ENCODE measurements around the gene LRMDA.

LRMDA gene

GRCh38 chr10:76436981-76437380, 1005.6 kb downstream of the LRMDA start:
- no peak for DNase-seq

- no peak for DNase-seq
Observed at GRCh38 chr10:76440426-76440825, 1009.0 kb downstream of the LRMDA start.

GRCh38 chr10:76442113-76442512, 1010.7 kb downstream of the LRMDA start:
- no peak for DNase-seq

- no peak for DNase-seq
Observed at GRCh38 chr10:76444034-76444800, 1012.8 kb downstream of the LRMDA start.

- no peak for DNase-seq
Observed at GRCh38 chr10:76447578-76447977, 1016.2 kb downstream of the LRMDA start.

- DNase-seq: no peak
Observed at GRCh38 chr10:76451911-76452310, 1020.5 kb downstream of the LRMDA start.

- DNase-seq: no peak
Observed at GRCh38 chr10:76453332-76453731, 1021.9 kb downstream of the LRMDA start.

- DNase-seq: no peak
Observed at GRCh38 chr10:76453997-76454396, 1022.6 kb downstream of the LRMDA start.

GRCh38 chr10:76454506-76455140, 1023.2 kb downstream of the LRMDA start:
- no peak for DNase-seq

GRCh38 chr10:76456197-76456596, 1024.8 kb downstream of the LRMDA start:
- no peak for DNase-seq

GRCh38 chr10:76459016-76459730, 1027.7 kb downstream of the LRMDA start:
- no peak for DNase-seq

GRCh38 chr10:76461024-76461423, 1029.6 kb downstream of the LRMDA start:
- no peak for DNase-seq

- DNase-seq: no peak
Observed at GRCh38 chr10:76463111-76463510, 1031.7 kb downstream of the LRMDA start.

- DNase-seq: no peak
Observed at GRCh38 chr10:76466836-76467503, 1035.5 kb downstream of the LRMDA start.

GRCh38 chr10:76469675-76470074, 1038.3 kb downstream of the LRMDA start:
- DNase-seq: no peak

- no peak for DNase-seq
Observed at GRCh38 chr10:76479103-76479790, 1047.8 kb downstream of the LRMDA start.

GRCh38 chr10:76481178-76481577, 1049.8 kb downstream of the LRMDA start:
- DNase-seq: no peak

GRCh38 chr10:76487582-76487981, 1056.2 kb downstream of the LRMDA start:
- no peak for DNase-seq

GRCh38 chr10:76488602-76489001, 1057.2 kb downstream of the LRMDA start:
- DNase-seq: no peak

- DNase-seq: no peak
Observed at GRCh38 chr10:76491216-76491615, 1059.8 kb downstream of the LRMDA start.

GRCh38 chr10:76492026-76492425, 1060.6 kb downstream of the LRMDA start:
- DNase-seq: no peak

- no peak for DNase-seq
Observed at GRCh38 chr10:76492678-76493472, 1061.5 kb downstream of the LRMDA start.
